GM06990 (cell line): ENCODE results near the gene GAB1.

Source experiments
- DNase-seq: peaks from one replicate; pipeline ENCODE4 v3.0.0-alpha.2; 2011; ENCODE audit not compliant: insufficient read length; ENCODE audit errors: extremely low read depth
- H3K27me3 ChIP-seq: replicated peaks from 2 replicates; pipeline ENCODE4 v1.6.0; 2011; ENCODE audit warnings: low read length; ENCODE audit not compliant: control insufficient read depth, insufficient read depth
- H3K36me3 ChIP-seq: 2 replicates; pipeline ENCODE4 v1.5.1; 2011; ENCODE audit warnings: low read length; ENCODE audit not compliant: control insufficient read depth, insufficient read depth
- H3K4me3 ChIP-seq: replicated peaks from 2 replicates; pipeline ENCODE4 v1.5.1; 2011; ENCODE audit warnings: low read depth, mild to moderate bottlenecking, control low read depth, low read length
- TF ChIP-seq, protein P1 (sequence below): IDR thresholded peaks from 2 replicates; pipeline ENCODE4 v1.5.1; 2011; ENCODE audit warnings: low read length, control low read depth, mild to moderate bottlenecking, inconsistent platforms; ENCODE audit not compliant: insufficient read depth, poor library complexity, severe bottlenecking

GAB1 gene

GRCh38 chr4:143302536-143302935 lies 34.1 kb upstream of the GAB1 start:
- no peaks in the 10 kb centered on the region for H3K27me3 ChIP-seq
- TF ChIP-seq, protein P1, sequence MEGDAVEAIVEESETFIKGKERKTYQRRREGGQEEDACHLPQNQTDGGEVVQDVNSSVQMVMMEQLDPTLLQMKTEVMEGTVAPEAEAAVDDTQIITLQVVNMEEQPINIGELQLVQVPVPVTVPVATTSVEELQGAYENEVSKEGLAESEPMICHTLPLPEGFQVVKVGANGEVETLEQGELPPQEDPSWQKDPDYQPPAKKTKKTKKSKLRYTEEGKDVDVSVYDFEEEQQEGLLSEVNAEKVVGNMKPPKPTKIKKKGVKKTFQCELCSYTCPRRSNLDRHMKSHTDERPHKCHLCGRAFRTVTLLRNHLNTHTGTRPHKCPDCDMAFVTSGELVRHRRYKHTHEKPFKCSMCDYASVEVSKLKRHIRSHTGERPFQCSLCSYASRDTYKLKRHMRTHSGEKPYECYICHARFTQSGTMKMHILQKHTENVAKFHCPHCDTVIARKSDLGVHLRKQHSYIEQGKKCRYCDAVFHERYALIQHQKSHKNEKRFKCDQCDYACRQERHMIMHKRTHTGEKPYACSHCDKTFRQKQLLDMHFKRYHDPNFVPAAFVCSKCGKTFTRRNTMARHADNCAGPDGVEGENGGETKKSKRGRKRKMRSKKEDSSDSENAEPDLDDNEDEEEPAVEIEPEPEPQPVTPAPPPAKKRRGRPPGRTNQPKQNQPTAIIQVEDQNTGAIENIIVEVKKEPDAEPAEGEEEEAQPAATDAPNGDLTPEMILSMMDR = no peak
- no peak overlapping the region for H3K4me3 ChIP-seq
- no peaks in the 10 kb centered on the region for H3K36me3 ChIP-seq
- no peak for DNase-seq

DNA sequence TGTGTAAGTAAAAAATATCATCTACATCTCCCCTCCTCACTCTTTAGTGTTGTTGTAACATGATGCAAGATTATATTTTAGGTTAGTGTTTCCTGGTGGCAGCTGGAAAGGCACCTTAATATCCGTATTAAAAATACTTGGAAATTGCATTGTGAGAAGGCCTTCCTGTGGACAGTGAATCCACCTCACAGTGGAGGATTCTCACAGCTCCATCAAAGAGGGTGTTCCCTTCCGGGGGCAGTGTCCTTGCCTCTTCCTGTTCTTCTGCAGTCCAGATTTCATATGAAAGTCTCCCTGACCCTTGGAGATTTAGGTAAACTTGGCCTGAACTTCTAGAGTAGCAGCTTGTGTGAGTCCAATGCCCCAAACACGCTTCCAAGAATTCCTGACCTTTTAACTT lies 29.9 kb upstream of the GAB1 start:
- no peaks in the 10 kb centered on the region; the same call in 1 of the 2 replicates for H3K27me3 ChIP-seq
- no peaks in the 10 kb centered on the region for H3K36me3 ChIP-seq
- DNase-seq = no peak
- TF ChIP-seq, protein P1 = no peak
- no peak overlapping the region for H3K4me3 ChIP-seq

- no peak for DNase-seq
- H3K27me3 ChIP-seq = no peaks in the 10 kb centered on the region; the same call in 1 of the 2 replicates
- no peaks in the 10 kb centered on the region for H3K36me3 ChIP-seq
- TF ChIP-seq, protein P1 = no peak
- no peak overlapping the region for H3K4me3 ChIP-seq
Observed at GRCh38 chr4:143307531-143307930, 29.1 kb upstream of the GAB1 start.

DNA sequence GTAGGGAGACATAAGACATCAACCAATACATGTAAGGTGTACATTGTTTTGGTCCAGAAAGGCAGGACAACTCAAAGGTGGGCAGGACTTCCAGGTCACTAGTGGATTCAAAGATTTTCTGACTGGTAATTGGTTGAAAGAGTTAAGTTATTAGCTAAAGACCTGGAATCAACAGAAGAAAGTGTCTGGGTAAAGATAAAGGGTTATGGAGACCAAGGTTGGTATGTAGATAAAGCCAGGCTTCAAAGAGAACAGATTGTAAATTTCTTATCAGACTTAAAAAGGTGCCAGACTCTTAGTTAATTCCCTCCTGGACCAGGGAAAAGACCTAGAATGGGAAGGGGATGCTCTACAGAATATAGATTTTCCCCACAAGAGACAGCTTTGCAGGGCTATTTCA lies 28.3 kb upstream of the GAB1 start:
- TF ChIP-seq, protein P1 = no peak
- Histone ChIP-seq H3K27me3 (no peaks in the 10 kb centered on the region; the same call in 1 of the 2 replicates), H3K36me3 (no peaks in the 10 kb centered on the region), H3K4me3 (no peak overlapping the region)
- DNase-seq = no peak

DNA sequence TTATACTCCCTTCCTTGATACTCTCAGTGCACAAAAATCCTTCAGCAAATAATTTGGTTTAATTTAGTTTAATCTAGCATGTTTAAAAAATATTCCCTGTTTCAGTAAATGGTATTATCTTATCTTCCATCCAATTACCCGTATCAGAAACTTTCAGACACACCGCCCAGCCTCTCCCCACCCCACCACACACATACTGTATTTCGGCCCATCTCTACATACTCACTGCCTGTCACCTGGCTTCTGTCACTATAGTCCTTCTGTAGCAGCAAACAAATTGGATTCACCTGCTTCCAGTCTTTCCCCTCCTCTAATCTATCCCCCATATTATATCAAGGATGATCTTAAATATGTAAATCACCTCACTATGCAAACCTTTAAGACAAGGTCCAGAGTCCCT lies 24.8 kb upstream of the GAB1 start:
- no peaks in the 10 kb centered on the region; the same call in 1 of the 2 replicates for H3K27me3 ChIP-seq

GRCh38 chr4:143313521-143313920 lies 23.2 kb upstream of the GAB1 start:
- Histone ChIP-seq H3K36me3 (no peaks in the 10 kb centered on the region), H3K4me3 (no peak overlapping the region), H3K27me3 (no peaks in the 10 kb centered on the region; the same call in 1 of the 2 replicates)
- DNase-seq = no peak
- TF ChIP-seq, protein P1 = no peak

More for the DNA sequence above, 24.8 kb upstream of the GAB1 start:
- DNase-seq = no peak
- TF ChIP-seq, protein P1 = no peak
- no peak overlapping the region for H3K4me3 ChIP-seq
- H3K36me3 ChIP-seq = no peaks in the 10 kb centered on the region
